ENCODE data around the gene DEPP1. TPM values are rescaled to one million over a fixed set of nuclear protein-coding genes. Genes with fewer than 3 reads are reported as not detected.

DEPP1 gene
- total and polyA plus RNA-seq, 10 of the 15 experiments (the other 5 are each of a cell fraction or from before 2014, with no cell fraction given) = 1.7 to 12.1 (median 7.3) TPM

GRCh38 chr10:44991571-44991970, 13.0 kb upstream of the DEPP1 start (continued):
- no peak for TF ChIP-seq NFYA (IDR thresholded peaks at IDR 0.05; ENCODE audit: borderline replicate concordance, low read depth, low read length)
- no peak for TF ChIP-seq GATAD2B (conservative IDR thresholded peaks at IDR 0.05; ENCODE audit: low read depth)
- no peak for TF ChIP-seq HCFC1 (IDR thresholded peaks at IDR 0.05; ENCODE audit: low read length)
- no peak for TF ChIP-seq TCF7 (IDR thresholded peaks at IDR 0.05; ENCODE audit: borderline replicate concordance)

DNA sequence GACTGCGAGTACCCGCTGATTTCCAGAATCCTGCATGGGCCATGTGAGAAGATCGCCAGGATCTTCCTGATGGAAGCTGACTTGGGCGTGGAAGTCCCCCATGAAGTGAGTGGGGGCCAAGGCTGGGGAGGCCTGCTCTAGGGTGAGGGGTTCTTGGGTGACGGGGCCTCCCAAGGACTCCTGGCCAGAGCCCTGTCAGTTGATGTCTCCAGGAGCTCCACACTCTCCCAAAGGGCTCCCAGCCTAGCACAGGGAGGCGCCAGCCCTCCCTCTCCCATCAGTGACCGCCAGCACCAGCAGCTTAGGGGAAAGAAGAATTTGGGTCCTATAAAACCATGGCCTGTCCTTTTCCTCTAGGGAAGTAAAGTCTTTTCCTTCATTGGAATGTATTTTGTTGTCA, 12.4 kb upstream of the DEPP1 start:
- no peak overlapping the region for H3K27ac ChIP-seq (ENCODE audit: control insufficient read depth, insufficient read depth)
- ChIA-PET CTCF (no interaction called here), POLR2A (no interaction called here), RAD21 (ENCODE audit: unreplicated experiment) (no interaction called here), SMC1A (ENCODE audit: uncharacterized antibody, unreplicated experiment) (no interaction called here)
- no peak overlapping the region for H3K4me3 ChIP-seq
- FAIRE-seq = no peak
- no peaks in the 10 kb centered on the region for H3K79me2 ChIP-seq (ENCODE audit: control insufficient read depth, insufficient read depth, low read length)
- no peaks in the 10 kb centered on the region for H4K20me1 ChIP-seq (ENCODE audit: control insufficient read depth, insufficient read depth)
- no peak for DNase-seq (ENCODE audit: low read depth, low spot score)
- no peaks in the 10 kb centered on the region for H3K27me3 ChIP-seq (replicated peaks in 1 of 2; ENCODE audit: control insufficient read depth in 2 of 2, insufficient read depth in 2 of 2, low read length in 1 of 2)
- ATAC-seq = no peak
- H3K4me1 ChIP-seq (ENCODE audit: control insufficient read depth, insufficient read depth, low read length) = peaks cover under 1% of the 10 kb centered on the region
- no peaks in the 10 kb centered on the region for H3K9me3 ChIP-seq (replicated peaks; ENCODE audit: control insufficient read depth, insufficient read depth, low read length)
- H3K9ac ChIP-seq (ENCODE audit: control insufficient read depth, insufficient read depth, low read length) = no peak overlapping the region
- no peak overlapping the region for H2AFZ ChIP-seq (ENCODE audit: control insufficient read depth, low read depth, low read length)
- H3K4me2 ChIP-seq (ENCODE audit: control insufficient read depth, insufficient read depth) = no peak overlapping the region
- peaks cover 1 to 3% of the 10 kb centered on the region in 2 experiments; a peak in 3 of 4 replicates for H3K36me3 ChIP-seq (ENCODE audit: control insufficient read depth in 2 of 2, insufficient read depth in 2 of 2, low read length in 1 of 2)
- intact Hi-C loops (cut with micrococcal nuclease; ENCODE audit: unreplicated experiment) (no loop called here), in situ Hi-C loops (cut with MboI) (no loop called here)
- no TSS peak for BruUV-seq (replicated peaks)
- WGBS (ENCODE audit: insufficient coverage, insufficient replicate concordance, low lambda C conversion rate, missing lambda C conversion rate) = 66% methylated on average over 7 of the region's 7 CpGs
- TF ChIP-seq, protein P1, sequence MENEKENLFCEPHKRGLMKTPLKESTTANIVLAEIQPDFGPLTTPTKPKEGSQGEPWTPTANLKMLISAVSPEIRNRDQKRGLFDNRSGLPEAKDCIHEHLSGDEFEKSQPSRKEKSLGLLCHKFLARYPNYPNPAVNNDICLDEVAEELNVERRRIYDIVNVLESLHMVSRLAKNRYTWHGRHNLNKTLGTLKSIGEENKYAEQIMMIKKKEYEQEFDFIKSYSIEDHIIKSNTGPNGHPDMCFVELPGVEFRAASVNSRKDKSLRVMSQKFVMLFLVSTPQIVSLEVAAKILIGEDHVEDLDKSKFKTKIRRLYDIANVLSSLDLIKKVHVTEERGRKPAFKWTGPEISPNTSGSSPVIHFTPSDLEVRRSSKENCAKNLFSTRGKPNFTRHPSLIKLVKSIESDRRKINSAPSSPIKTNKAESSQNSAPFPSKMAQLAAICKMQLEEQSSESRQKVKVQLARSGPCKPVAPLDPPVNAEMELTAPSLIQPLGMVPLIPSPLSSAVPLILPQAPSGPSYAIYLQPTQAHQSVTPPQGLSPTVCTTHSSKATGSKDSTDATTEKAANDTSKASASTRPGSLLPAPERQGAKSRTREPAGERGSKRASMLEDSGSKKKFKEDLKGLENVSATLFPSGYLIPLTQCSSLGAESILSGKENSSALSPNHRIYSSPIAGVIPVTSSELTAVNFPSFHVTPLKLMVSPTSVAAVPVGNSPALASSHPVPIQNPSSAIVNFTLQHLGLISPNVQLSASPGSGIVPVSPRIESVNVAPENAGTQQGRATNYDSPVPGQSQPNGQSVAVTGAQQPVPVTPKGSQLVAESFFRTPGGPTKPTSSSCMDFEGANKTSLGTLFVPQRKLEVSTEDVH (IDR thresholded peaks at IDR 0.05; ENCODE audit: low read depth, partially characterized antibody) = no peak
- TF ChIP-seq RAD51 (IDR thresholded peaks at IDR 0.05) (no peak), NFIC (IDR thresholded peaks at IDR 0.05; ENCODE audit: low read depth, low read length) (no peak), YBX1 (IDR thresholded peaks at IDR 0.05) (no peak), ASH2L (IDR thresholded peaks at IDR 0.05; ENCODE audit: borderline replicate concordance, low read depth) (no peak), ZNF24 (IDR thresholded peaks at IDR 0.05) (no peak), HDAC6 (IDR thresholded peaks at IDR 0.05; ENCODE audit: unreplicated experiment) (no peak)
- TF ChIP-seq, protein P2, sequence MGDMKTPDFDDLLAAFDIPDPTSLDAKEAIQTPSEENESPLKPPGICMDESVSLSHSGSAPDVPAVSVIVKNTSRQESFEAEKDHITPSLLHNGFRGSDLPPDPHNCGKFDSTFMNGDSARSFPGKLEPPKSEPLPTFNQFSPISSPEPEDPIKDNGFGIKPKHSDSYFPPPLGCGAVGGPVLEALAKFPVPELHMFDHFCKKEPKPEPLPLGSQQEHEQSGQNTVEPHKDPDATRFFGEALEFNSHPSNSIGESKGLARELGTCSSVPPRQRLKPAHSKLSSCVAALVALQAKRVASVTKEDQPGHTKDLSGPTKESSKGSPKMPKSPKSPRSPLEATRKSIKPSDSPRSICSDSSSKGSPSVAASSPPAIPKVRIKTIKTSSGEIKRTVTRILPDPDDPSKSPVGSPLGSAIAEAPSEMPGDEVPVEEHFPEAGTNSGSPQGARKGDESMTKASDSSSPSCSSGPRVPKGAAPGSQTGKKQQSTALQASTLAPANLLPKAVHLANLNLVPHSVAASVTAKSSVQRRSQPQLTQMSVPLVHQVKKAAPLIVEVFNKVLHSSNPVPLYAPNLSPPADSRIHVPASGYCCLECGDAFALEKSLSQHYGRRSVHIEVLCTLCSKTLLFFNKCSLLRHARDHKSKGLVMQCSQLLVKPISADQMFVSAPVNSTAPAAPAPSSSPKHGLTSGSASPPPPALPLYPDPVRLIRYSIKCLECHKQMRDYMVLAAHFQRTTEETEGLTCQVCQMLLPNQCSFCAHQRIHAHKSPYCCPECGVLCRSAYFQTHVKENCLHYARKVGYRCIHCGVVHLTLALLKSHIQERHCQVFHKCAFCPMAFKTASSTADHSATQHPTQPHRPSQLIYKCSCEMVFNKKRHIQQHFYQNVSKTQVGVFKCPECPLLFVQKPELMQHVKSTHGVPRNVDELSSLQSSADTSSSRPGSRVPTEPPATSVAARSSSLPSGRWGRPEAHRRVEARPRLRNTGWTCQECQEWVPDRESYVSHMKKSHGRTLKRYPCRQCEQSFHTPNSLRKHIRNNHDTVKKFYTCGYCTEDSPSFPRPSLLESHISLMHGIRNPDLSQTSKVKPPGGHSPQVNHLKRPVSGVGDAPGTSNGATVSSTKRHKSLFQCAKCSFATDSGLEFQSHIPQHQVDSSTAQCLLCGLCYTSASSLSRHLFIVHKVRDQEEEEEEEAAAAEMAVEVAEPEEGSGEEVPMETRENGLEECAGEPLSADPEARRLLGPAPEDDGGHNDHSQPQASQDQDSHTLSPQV (IDR thresholded peaks at IDR 0.05) = no peak
- TF ChIP-seq, protein P3, sequence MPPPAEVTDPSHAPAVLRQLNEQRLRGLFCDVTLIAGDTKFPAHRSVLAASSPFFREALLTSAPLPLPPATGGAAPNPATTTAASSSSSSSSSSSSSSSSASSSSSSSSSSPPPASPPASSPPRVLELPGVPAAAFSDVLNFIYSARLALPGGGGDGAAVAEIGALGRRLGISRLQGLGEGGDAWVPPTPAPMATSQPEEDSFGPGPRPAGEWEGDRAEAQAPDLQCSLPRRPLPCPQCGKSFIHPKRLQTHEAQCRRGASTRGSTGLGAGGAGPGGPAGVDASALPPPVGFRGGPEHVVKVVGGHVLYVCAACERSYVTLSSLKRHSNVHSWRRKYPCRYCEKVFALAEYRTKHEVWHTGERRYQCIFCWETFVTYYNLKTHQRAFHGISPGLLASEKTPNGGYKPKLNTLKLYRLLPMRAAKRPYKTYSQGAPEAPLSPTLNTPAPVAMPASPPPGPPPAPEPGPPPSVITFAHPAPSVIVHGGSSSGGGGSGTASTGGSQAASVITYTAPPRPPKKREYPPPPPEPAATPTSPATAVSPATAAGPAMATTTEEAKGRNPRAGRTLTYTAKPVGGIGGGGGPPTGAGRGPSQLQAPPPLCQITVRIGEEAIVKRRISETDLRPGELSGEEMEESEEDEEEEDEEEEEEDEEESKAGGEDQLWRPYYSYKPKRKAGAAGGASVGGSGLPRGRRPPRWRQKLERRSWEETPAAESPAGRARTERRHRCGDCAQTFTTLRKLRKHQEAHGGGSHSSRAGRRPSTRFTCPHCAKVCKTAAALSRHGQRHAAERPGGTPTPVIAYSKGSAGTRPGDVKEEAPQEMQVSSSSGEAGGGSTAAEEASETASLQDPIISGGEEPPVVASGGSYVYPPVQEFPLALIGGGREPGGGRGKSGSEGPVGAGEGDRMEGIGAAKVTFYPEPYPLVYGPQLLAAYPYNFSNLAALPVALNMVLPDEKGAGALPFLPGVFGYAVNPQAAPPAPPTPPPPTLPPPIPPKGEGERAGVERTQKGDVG (CRISPR knock-in tag; IDR thresholded peaks at IDR 0.05) = no peak
